HG03378 (cell line): ENCODE results near the gene PDZD2.
"Not testable (repeated sequence)": the region's sequence is repeated elsewhere in the genome, so short reads cannot be mapped to it uniquely, and the experiment has no call there.

Experiments
- ATAC-seq: cut with Tn5 transposase; IDR thresholded peaks from one replicate; pipeline ENCODE4 v1.9.1; 2021; ENCODE audit warnings: mild to moderate bottlenecking, moderate library complexity; ENCODE audit not compliant: unreplicated experiment

PDZD2 gene

GRCh38 chr5:31962871-31963307 lies 324.0 kb downstream of the PDZD2 start:
- ATAC-seq, result no peak

GRCh38 chr5:31963358-31964006 lies 324.6 kb downstream of the PDZD2 start:
- ATAC-seq, result no peak

GRCh38 chr5:31964007-31964360 lies 325.1 kb downstream of the PDZD2 start:
- no peak for ATAC-seq

GRCh38 chr5:31965227-31965626 lies 326.3 kb downstream of the PDZD2 start:
- ATAC-seq, result no peak

- no peak for ATAC-seq
Observed at GRCh38 chr5:31966936-31967335, 328.0 kb downstream of the PDZD2 start.

- ATAC-seq, result no peak
Observed at GRCh38 chr5:31967461-31967860, 328.5 kb downstream of the PDZD2 start.

GRCh38 chr5:31972558-31972957 lies 333.6 kb downstream of the PDZD2 start:
- no peak for ATAC-seq

- ATAC-seq, result not testable (repeated sequence)
Observed at GRCh38 chr5:31975189-31975612, 336.3 kb downstream of the PDZD2 start.

GRCh38 chr5:31976169-31976568 lies 337.2 kb downstream of the PDZD2 start:
- no peak for ATAC-seq

GRCh38 chr5:31981361-31981945 lies 342.5 kb downstream of the PDZD2 start:
- no peak for ATAC-seq

- ATAC-seq, result no peak
Observed at GRCh38 chr5:31982027-31982426, 343.1 kb downstream of the PDZD2 start.

GRCh38 chr5:31982621-31983020 lies 343.7 kb downstream of the PDZD2 start:
- ATAC-seq, result no peak

- ATAC-seq, result no peak
Observed at GRCh38 chr5:31983851-31984250, 344.9 kb downstream of the PDZD2 start.

- ATAC-seq, result no peak
Observed at GRCh38 chr5:31984691-31985090, 345.8 kb downstream of the PDZD2 start.

GRCh38 chr5:31986101-31986500 lies 347.2 kb downstream of the PDZD2 start:
- no peak for ATAC-seq

GRCh38 chr5:31987985-31988710 lies 349.2 kb downstream of the PDZD2 start:
- no peak for ATAC-seq

GRCh38 chr5:31990081-31990650 lies 351.2 kb downstream of the PDZD2 start:
- ATAC-seq, result no peak

- ATAC-seq, result no peak
Observed at GRCh38 chr5:31990701-31991110, 351.8 kb downstream of the PDZD2 start.

GRCh38 chr5:31992377-31992776 lies 353.4 kb downstream of the PDZD2 start:
- ATAC-seq, result no peak

GRCh38 chr5:31993165-31993961 lies 354.4 kb downstream of the PDZD2 start:
- peak; percentile 40 for ATAC-seq

- ATAC-seq, result peak; percentile 85
Observed at GRCh38 chr5:31995006-31995405, 356.1 kb downstream of the PDZD2 start.
